ENCODE measurements around the gene RBBP8NL. TPM values are rescaled to one million over a fixed set of nuclear protein-coding genes. Genes with fewer than 3 reads are reported as not detected.

Gene RBBP8NL
- total RNA-seq, 1 experiment from 2014 or later: 6.2 TPM

DNA sequence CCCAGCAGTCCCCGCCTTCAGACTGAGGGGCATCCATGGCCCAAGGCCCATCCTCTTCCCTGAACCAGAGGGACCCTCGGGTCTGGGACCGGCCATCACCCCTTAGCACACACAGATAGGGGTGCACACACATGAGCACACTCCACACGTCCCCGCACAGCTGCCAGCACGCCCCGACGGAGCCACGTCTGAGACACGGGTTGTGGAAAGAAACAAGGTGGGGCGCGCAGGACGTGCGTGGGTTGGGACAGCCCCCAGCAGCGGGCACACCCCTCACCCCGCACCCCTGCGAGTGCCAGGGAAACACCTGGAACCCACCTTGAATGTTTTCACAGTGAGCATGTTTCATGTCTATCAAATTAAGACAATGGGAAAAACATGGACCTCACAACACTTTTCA is 42.0 kb upstream of the RBBP8NL start:
- DNase-seq: no peak
- no peak overlapping the region for H3K4me3 Mint-ChIP-seq (ENCODE audit: low read depth, unreplicated experiment)
- no peak overlapping the region for H3K27ac Mint-ChIP-seq (ENCODE audit: unreplicated experiment)
- H3K36me3 Mint-ChIP-seq (ENCODE audit: insufficient read depth, unreplicated experiment): peaks cover 6% of the 10 kb centered on the region
- no TSS peak for BruUV-seq (replicated peaks)
- intact Hi-C loops (cut with micrococcal nuclease; ENCODE audit: unreplicated experiment): no loop called here
- no peak for TF ChIP-seq CTCF (IDR thresholded peaks at IDR 0.05; ENCODE audit: unreplicated experiment)
- H3K27me3 Mint-ChIP-seq (ENCODE audit: unreplicated experiment): peaks cover 86% of the 10 kb centered on the region
- no peaks in the 10 kb centered on the region for H3K4me1 Mint-ChIP-seq (ENCODE audit: low read depth, unreplicated experiment)
- CTCF ChIA-PET: no interaction called here
- H3K9me3 Mint-ChIP-seq (ENCODE audit: low read depth, unreplicated experiment): no peaks in the 10 kb centered on the region

DNA sequence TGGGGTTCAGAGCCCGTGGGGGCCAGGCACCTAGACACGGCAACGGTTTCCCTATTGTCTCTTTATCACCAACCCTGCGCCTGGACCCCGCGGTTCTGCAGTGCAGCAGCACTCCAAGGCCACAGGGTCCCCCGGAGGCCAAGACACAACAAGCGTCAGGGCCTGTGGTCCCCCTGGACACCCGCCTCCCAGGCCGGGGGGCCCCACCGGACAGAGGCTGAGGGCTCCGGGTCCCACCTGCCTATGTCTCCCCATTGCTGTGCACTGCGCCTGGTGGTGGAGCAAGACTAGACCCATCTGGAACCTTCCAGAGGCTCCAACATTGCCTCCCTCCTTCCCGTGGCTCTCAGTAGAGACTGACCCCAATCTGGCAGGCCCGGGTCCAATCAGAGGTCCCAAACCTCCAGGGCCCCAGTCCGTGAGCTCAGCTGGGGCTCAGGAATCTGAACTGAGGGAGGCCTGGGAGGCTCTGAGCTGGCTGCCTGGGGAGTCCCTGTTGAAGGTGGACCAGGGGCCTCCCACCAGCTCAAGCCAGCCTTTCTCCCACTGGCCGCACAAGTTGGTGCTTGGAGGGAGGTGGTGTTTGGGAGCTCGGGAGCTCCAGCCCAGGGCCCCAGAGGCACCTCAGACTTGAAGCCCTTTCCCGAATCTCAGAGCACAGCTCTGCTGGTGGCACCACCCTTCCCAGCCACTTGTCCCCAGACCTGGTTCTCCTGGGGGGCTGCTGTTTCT is 39.6 kb upstream of the RBBP8NL start:
- DNase-seq: no peak
- Mint-ChIP-seq H3K36me3 (ENCODE audit: insufficient read depth, unreplicated experiment) (peaks cover 6% of the 10 kb centered on the region), H3K27ac (ENCODE audit: unreplicated experiment) (no peak overlapping the region), H3K4me1 (ENCODE audit: low read depth, unreplicated experiment) (no peaks in the 10 kb centered on the region), H3K4me3 (ENCODE audit: low read depth, unreplicated experiment) (no peak overlapping the region), H3K27me3 (ENCODE audit: unreplicated experiment) (peaks cover 81% of the 10 kb centered on the region), H3K9me3 (ENCODE audit: low read depth, unreplicated experiment) (no peaks in the 10 kb centered on the region)
- TF ChIP-seq CTCF (IDR thresholded peaks at IDR 0.05; ENCODE audit: unreplicated experiment): no peak
- BruUV-seq (replicated peaks): no TSS peak
- CTCF ChIA-PET: interaction anchor here (0.9 kb wide), 1 partner anchor 57 kb away, joined by 3 read pairs; no protein-coding TSS in a partner anchor
- intact Hi-C loops (cut with micrococcal nuclease; ENCODE audit: unreplicated experiment): no loop called here

DNA sequence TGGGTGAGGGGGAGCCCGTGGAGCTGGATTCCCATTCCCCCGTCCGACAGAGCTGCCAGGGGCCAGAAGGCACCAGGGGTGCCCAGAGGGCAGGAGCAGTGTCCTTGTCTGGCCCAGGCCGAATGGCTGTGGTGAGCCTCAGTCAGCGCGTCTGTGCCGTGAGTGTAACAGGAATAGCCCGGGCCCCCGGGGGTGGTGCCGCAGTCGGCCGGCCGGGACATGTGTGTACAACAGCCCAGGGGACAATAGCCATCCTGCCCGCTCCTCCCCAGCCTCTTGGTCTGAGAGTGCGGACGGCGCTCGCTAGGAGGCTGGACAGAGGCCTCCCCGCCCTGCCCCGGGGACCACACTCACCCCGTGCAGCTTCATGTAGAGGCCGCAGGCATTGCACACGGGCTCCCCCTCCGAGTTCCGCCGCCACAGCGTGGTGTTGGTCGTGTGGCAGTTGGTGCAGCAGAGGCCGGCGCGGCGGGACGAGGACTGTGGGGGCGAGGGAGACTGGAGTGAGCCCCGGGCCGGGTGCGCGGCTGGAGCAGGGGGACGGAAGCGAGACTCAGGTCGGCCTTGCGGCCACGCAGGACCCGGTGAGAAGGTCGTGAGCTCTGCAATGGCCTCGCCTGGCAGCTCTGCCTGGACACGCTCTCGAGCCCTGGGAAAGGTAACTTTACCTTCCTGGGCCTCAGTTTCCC is 38.9 kb upstream of the RBBP8NL start:
- no TSS peak for BruUV-seq (replicated peaks)
- CTCF ChIA-PET: no interaction called here

DNA sequence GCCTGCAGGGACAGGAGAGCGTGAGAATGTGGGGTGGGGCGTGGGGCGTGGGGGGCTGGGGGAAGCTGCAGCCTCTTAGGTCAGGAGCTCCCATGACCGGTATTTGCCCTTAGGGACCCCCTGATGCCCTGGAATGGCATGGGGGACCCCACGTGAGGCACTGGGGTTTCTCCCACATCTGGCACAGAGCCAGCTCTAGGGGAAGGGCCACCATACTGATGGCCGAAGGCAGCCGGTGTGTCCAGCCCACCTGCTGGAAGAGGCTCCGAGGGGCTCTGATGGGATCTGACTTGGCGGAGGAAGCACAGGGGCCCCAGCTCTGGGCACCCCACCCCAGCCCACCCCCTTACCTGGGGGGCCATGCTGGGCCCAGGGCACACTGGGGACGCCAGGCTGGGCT is 37.7 kb upstream of the RBBP8NL start:
- no peak for TF ChIP-seq CTCF (IDR thresholded peaks at IDR 0.05; ENCODE audit: unreplicated experiment)
- no peak for DNase-seq
- intact Hi-C loops (cut with micrococcal nuclease; ENCODE audit: unreplicated experiment): no loop called here
- peaks cover 82% of the 10 kb centered on the region for H3K27me3 Mint-ChIP-seq (ENCODE audit: unreplicated experiment)
- CTCF ChIA-PET: no interaction called here
- no peak overlapping the region for H3K27ac Mint-ChIP-seq (ENCODE audit: unreplicated experiment)
- no peaks in the 10 kb centered on the region for H3K4me1 Mint-ChIP-seq (ENCODE audit: low read depth, unreplicated experiment)
- no peak overlapping the region for H3K4me3 Mint-ChIP-seq (ENCODE audit: low read depth, unreplicated experiment)
- no peaks in the 10 kb centered on the region for H3K9me3 Mint-ChIP-seq (ENCODE audit: low read depth, unreplicated experiment)
- H3K36me3 Mint-ChIP-seq (ENCODE audit: insufficient read depth, unreplicated experiment): no peaks in the 10 kb centered on the region
- no TSS peak for BruUV-seq (replicated peaks)

More for the DNA sequence above, 38.9 kb upstream of the RBBP8NL start:
- peaks cover 79% of the 10 kb centered on the region for H3K27me3 Mint-ChIP-seq (ENCODE audit: unreplicated experiment)
- no peaks in the 10 kb centered on the region for H3K4me1 Mint-ChIP-seq (ENCODE audit: low read depth, unreplicated experiment)
- no peak for DNase-seq
- H3K9me3 Mint-ChIP-seq (ENCODE audit: low read depth, unreplicated experiment): no peaks in the 10 kb centered on the region
- intact Hi-C loops (cut with micrococcal nuclease; ENCODE audit: unreplicated experiment): no loop called here
- no peak for TF ChIP-seq CTCF (IDR thresholded peaks at IDR 0.05; ENCODE audit: unreplicated experiment)
- no peak overlapping the region for H3K4me3 Mint-ChIP-seq (ENCODE audit: low read depth, unreplicated experiment)
- no peak overlapping the region for H3K27ac Mint-ChIP-seq (ENCODE audit: unreplicated experiment)
- peaks cover 6% of the 10 kb centered on the region for H3K36me3 Mint-ChIP-seq (ENCODE audit: insufficient read depth, unreplicated experiment)

Data from Calu3 (cell line).